HTERT RPE-1 (cell line): ENCODE measurements around the gene TNFSF8.

Experiments used
- in situ Hi-C: fragments of 300-500 bp; cut with MboI; formaldehyde crosslinking; loops from 4 replicates; pipeline ENCODE4 v1.14.3; 2020; ENCODE audit warnings: low sequenced_read_pairs

The TNFSF8 gene

DNA sequence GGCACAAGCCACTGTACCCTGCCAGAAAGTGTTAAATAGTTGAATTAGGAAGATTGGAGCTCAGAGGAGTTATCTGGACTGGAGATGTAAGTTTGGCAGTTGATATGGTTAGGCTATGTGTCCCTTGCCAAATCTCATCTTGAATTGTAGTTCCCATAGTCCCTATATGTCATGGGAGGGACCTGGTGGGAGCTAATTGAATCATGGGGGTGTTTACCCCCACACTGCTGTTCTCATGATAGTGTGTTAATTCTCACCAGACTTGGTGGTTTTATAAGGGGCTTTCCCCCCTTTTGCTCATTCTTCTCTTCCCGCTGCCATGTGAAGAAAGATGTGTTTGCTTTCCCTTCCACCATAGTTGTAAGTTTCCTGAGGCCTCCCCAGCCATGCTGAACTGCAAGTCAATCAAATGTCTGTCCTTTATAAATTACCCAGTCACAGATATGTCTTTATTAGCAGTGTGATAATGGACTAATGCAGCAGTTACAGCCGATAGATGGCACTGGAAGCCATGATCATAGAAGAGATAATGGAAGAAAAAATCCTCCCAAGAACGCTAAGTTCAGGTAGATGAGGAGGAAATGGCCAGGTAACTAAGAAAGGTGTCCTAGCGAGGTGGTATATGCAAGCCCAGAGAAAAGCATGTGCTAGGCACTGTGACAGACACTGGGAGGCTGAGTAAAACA is 51.4 kb downstream of the TNFSF8 start:
- in situ Hi-C loops: no loop called here

DNA sequence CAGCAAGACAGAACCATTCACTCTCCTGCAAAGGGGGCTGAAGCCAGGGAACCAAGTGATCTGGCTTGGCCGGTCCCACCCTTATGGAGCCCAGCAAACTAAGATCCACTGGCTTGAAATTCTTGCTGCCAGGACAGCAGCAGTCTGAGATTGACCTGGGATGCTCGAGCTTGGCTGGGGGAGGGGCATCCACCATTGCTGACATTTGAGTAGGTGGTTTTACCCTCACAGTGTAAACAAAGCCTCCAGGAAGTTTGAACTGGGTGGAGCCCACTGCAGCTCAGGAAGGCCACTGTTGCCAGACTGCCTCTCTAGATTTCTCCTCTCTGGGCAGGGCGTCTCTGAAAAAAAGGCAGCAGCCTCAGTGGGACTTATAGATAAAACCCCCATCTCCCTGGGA is 60.5 kb downstream of the TNFSF8 start:
- in situ Hi-C loops: no loop called here

DNA sequence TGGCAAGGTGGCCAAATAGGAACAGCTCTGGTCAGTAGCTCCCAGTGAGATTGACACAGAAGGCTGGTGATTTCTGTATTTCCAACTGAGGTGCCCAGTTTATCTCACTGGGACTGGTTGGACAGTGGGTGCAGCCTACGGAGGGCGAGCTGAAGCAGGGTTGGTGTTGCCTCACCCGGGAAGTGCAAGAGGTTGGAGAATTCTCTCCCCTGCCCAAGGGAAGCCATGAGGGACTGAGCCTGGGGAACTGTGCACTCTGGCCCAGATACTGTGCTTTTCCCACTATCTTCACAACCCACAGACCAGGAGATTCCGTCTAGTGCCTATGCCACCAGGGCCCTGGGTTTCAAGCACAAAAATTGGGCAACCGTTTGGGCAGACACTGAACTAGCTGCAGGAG is 61.0 kb downstream of the TNFSF8 start:
- in situ Hi-C loops: no loop called here

DNA sequence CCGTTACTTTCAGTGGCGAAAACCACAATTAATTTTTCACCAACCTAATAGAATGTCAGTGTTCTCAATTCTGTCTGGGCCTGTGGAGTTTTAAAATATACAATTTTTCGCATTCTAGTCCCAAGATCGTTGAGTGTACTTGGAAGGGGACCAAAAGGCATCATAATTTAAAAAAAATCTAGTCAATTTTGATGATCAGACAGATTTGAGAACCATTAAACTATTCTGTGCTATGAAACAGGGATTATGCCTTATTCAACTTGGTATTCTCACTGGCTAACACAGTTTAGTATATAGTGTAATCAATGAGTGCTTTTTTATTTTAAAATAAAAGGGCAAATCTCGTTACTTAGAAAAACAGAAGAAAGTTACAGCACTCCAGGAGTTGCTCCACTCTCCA is 63.1 kb downstream of the TNFSF8 start:
- in situ Hi-C loops: no loop called here

DNA sequence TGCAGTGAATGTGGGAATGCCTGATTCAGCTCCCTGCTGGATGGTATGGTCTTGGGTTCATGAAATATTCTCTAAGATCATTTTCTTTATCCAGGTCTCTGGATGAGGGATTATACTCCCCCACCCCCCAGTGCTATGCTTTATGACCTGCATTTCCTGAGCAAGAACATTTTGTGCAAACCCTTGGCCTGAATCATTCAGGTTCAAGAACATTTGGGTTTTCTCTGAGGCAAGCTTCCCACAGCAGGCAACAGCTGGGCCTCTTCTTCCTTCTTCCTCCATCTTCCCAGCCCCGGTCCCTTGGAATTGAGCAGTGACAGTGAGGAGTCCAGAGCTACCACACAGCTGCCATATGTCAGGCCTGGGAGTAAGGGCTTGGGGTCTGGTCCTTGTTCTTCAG is 65.9 kb downstream of the TNFSF8 start:
- in situ Hi-C loops: no loop called here

DNA sequence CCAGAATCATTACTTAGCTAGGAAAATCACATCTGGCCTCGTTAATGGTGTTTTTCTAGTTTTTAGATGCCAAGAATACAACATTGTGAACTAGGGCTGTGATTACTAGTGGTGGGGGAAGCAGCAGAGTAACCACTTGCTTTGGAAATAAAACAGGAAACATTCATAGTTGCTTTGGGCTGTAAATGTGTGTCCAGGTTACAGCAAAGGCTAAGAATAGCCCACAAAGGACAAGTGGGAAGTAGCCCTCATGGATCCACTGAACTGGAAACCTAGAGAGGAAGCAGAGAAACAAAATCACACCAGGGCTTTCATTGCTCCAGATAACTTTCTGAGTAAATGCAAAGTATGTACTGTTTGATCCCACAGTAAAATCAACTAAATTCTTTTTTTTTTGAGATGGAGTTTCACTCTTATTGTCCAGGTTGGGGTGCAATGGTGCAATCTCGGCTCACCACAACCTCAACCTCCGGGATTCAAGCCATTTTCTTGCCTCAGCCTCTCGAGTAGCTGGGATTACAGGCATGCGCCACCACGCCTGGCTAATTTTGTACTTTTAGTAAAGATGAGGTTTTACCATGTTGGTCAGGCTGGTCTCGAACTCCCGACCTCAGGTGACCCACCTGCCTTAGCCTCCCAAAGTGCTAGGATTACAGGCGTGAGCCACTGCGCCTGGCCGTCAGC is 68.3 kb downstream of the TNFSF8 start:
- in situ Hi-C loops: no loop called here

DNA sequence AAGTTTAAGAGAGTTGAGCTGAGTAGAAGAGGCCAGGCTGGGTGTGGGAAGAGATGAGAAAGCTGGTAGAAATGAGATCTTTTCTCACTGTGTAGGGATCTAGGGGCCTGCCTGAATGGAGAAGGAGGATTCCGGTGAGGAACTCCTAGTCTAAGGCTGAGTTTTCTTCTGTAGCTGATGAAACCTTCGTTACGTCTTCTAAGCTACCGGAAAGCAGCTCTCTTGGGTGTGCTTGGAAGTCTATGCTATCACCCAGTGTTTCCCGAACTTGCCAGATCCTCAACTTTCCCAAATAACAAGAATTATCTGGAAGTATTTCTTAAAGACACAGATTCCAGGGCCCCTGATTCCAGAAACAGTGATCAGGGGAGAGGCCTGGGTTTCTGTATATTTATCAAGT is 69.1 kb downstream of the TNFSF8 start:
- in situ Hi-C loops: no loop called here

DNA sequence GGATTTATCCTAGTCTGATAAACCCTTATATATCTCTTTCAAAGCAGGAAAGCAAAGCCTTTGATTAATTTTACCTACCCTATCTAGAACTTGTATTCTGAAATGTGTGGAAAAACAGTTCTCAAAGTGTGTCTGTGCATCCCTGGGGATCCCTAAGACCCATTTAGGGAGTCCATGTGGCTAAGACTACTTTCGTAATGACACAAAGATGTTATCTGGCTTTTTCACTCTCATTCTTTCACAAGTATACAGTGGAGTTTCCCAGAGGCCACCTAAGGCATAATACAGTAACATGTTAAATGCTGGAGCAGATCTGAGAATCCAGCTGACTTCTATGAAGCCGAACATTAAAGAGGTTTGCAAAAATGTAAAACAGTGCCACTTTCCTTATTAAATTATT is 70.2 kb downstream of the TNFSF8 start:
- in situ Hi-C loops: no loop called here

DNA sequence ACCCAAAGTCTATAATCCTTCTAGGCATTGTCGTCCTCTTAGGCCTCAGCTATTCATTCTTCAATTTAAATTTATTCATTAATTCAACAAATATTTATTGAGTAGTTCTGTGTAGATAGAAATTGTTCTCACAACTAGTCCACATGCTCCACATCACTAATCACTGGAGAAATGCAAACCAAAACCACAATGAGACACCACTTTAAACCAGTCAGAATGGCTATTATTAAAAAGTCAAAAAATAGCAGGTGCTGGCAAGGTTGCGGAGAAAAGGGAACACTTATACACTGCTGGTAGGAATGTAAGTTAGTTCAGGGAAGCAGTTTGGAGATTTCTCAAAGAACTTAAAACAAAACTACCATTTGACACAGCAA is 73.5 kb downstream of the TNFSF8 start:
- in situ Hi-C loops: no loop called here

DNA sequence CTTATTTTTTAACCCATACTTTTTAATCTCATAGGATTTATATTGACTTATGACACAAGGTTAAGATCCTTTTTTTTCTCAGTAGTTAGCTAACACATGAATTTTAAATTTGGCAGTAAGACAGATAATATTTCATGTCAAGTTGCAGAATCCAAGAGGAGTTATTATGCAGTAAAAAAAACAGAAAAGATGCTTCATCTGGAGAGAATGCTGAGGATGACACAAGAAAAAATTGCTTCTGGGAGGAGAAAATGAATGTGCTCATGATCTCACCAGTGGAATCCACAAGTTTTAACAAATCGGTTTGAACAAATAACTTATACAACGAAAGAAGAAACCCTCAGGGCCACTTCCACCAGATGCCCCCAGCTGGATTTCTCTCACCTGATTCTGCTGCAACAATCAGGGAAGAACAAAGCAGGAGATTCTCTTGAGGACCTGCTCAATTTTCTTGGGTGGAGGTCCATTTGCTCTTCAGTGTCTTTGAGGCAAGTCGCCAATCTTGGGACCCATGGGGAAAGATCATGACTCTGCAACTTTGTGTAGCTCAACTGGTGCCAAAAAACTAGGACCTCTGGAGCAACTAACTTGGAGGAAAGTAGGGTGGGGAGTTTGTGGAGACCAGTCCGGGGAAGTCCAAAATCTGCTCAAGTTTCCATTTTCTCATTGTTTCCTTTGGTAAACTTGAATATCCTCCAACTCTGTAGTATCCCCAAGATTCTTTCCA is 74.0 kb downstream of the TNFSF8 start:
- in situ Hi-C loops: no loop called here

DNA sequence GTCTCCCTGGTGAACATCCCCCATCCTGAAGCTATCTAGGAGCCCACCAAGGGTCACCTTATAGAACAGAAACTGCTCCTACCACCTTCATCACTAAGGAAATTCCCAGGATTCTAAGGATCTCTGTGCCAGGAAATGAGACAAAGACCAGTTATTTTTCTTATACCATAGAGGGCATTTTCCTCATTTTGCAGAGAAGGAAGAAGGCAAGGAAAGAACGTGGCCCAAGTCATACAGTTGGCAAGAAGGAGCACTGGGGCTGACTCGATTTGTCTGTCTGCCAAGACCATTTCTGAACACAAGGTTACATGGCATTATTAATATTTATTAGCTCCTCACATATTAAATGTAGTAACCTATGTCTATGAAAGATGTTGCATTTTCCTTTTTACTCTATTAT is 74.9 kb downstream of the TNFSF8 start:
- in situ Hi-C loops: no loop called here

DNA sequence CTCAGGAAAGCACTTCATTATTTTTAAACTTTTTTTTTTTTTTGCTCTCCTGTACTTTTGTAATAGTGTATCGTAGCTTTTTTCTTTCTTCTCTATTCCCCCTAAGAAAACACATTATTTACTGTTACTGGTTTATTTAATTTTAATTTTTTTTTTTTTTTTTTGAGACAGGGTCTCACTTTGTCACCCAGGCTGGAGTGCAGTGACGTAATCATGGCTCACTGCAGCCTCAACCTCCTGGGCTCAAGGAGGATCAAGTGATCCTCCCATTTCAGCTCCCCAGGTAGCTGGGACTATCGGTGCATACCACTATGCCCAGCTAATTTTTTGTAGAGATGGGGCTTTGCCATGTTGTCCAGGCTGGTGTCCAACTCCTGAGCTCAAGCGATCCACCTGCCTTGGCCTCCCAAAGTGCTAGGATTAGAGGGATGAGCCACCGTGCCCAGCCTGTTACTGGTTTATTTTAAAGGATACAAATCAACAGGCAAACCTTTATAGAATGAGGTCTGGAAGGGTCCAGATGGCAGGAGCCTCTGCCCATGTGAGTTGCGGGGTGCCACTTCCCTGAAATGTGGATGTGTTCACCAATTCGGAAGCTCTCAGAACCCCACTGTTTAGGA is 75.5 kb downstream of the TNFSF8 start:
- in situ Hi-C loops: no loop called here

DNA sequence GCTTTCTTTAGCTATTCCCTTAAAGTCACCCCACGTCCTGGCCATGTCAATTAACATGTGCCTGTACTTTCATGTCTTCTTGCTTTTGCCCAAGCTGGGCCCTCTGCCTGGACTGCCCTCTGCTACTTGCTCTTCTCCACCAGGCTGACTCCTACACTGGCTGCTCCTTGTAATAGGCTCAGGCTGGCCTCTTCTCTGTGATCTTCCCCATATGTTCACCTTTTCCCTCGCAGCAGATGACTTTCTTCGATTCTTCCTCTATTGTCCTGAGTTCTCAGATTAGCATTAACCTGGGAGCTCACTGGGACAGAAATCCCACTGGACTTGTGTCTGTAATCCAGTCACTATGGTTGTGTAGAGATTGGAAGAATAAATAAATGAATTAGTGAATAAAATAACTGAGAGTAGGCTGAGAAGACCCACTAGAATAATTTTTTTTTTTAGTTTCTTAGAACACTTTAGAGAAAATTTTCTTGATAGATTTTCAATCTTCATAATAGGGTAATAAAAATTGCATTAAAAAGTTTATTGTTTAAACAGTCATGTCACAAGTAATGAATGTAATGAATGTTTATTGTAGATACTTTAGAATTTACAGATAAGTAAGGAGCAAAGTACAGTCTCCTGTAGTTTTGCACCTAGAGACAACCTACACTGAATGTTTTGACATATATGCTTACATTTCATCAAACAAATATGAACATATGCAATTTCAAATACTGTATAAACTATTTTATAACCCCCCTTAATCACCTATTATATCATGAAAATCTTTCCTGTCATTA is 77.1 kb downstream of the TNFSF8 start:
- in situ Hi-C loops: no loop called here

DNA sequence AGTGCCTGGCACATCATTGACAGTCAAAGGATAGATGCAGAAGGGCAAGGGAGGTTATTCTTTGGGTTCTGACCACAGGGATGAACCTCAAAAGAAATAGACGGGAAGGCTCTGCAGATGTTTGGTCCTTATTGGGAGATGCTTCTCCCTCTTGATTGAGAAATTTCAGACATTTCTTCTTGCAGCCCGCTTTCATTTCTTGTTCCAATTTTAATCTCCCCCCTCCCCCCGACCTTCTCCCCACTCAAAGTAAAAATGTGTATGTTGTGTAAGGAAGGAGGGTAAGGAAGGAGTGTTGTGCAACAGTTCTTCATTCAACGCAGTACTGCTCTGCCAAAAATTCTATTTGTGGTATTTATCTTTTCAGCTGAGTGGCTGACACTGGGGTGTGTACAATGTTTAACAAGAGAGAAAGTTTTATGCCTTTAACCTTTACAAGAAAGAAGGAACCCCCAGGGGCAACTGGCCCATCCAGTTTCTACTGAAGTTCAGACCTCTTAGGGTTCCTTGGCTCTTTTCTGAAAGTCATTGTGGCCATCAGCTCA is 78.3 kb downstream of the TNFSF8 start:
- in situ Hi-C loops: no loop called here

DNA sequence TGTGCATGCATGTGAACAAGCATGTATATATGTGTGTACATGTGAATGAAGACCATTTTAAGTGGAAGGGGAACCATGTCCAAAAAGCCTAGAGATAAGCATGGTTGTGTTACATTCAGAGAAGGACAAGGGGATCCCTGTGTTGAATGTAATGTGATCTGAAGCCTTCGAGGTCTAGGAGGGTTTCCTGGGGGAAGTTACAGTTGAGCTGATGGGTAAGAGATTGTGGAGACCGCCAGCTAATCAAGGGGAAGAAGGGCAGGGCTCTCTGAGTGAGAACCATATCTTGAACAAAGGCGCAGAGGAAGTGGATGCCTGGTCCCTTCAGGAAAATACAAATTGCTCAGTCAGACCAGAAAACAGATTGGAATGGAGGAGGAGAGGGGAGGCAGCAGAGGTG is 79.1 kb downstream of the TNFSF8 start:
- in situ Hi-C loops: no loop called here
